Measurements from ENCODE around the gene JAK1.

- TF ChIP-seq POLR2A (IDR thresholded peaks at IDR 0.05) (no peak), CTCF (IDR thresholded peaks at IDR 0.05) (no peak)
Measured at GRCh38 chr1:64822621-64823020, 143.7 kb downstream of the JAK1 start.
